GM21737 (cell line): ENCODE data around the gene CPPED1.
"Not testable (repeated sequence)": the region's sequence is repeated elsewhere in the genome, so short reads cannot be mapped to it uniquely, and the experiment has no call there.

Experiments
- ATAC-seq: cut with Tn5 transposase; IDR thresholded peaks from one replicate; pipeline ENCODE4 v1.9.1; 2021; ENCODE audit warnings: mild to moderate bottlenecking, moderate library complexity; ENCODE audit not compliant: unreplicated experiment

CPPED1 gene

GRCh38 chr16:12769525-12769924, 34.2 kb downstream of the CPPED1 start:
- no peak for ATAC-seq

GRCh38 chr16:12767897-12768296, 35.8 kb downstream of the CPPED1 start:
- no peak for ATAC-seq

- ATAC-seq = no peak
Measured at GRCh38 chr16:12766853-12767252, 36.8 kb downstream of the CPPED1 start.

- ATAC-seq = not testable (repeated sequence)
Measured at GRCh38 chr16:12766208-12766607, 37.5 kb downstream of the CPPED1 start.

GRCh38 chr16:12764813-12765488, 38.7 kb downstream of the CPPED1 start:
- no peak for ATAC-seq

GRCh38 chr16:12763517-12763916, 40.2 kb downstream of the CPPED1 start:
- ATAC-seq = no peak

GRCh38 chr16:12760819-12761611, 42.7 kb downstream of the CPPED1 start:
- no peak for ATAC-seq

- ATAC-seq = no peak
Measured at GRCh38 chr16:12758670-12759558, 44.8 kb downstream of the CPPED1 start.

- no peak for ATAC-seq
Measured at GRCh38 chr16:12758031-12758669, 45.5 kb downstream of the CPPED1 start.

- ATAC-seq = no peak
Measured at GRCh38 chr16:12757546-12757945, 46.1 kb downstream of the CPPED1 start.

GRCh38 chr16:12754824-12755543, 48.7 kb downstream of the CPPED1 start:
- ATAC-seq = no peak

- no peak for ATAC-seq
Measured at GRCh38 chr16:12753203-12754023, 50.3 kb downstream of the CPPED1 start.

- ATAC-seq = no peak
Measured at GRCh38 chr16:12752159-12752558, 51.5 kb downstream of the CPPED1 start.

- no peak for ATAC-seq
Measured at GRCh38 chr16:12750554-12750918, 53.2 kb downstream of the CPPED1 start.

- ATAC-seq = no peak
Measured at GRCh38 chr16:12749076-12749475, 54.6 kb downstream of the CPPED1 start.

GRCh38 chr16:12747827-12748226, 55.9 kb downstream of the CPPED1 start:
- no peak for ATAC-seq

GRCh38 chr16:12747261-12747660, 56.4 kb downstream of the CPPED1 start:
- ATAC-seq = no peak

- no peak for ATAC-seq
Measured at GRCh38 chr16:12744860-12745259, 58.8 kb downstream of the CPPED1 start.

- ATAC-seq = no peak
Measured at GRCh38 chr16:12742741-12743140, 60.9 kb downstream of the CPPED1 start.
